Stimulated activated CD4-positive, alpha-beta T cell treated with anti-CD3 and anti-CD28 coated beads, Interleukin-15, amount 100 ng/mL, for 1 hour (primary cell): ENCODE data around the gene EMC8.
"Not testable (repeated sequence)": the region's sequence is repeated elsewhere in the genome, so short reads cannot be mapped to it uniquely, and the experiment has no call there.

Experiments
- DNase-seq, 2 donors: peaks; one replicate each; pipeline ENCODE4 v3.0.0-alpha.2; 2020; ENCODE audit warnings: low read depth in 1 of 2, low spot score in 1 of 2

EMC8 gene

GRCh38 chr16:85812811-85813700 is 13.7 kb upstream of the EMC8 start:
- DNase-seq = no peak

- no peak for DNase-seq
Measured at GRCh38 chr16:85812031-85812807, 12.9 kb upstream of the EMC8 start.

- DNase-seq = no peak
Measured at GRCh38 chr16:85810742-85811115, 11.4 kb upstream of the EMC8 start.

GRCh38 chr16:85810097-85810741 is 10.9 kb upstream of the EMC8 start:
- DNase-seq = no peak

GRCh38 chr16:85809645-85810044 is 10.3 kb upstream of the EMC8 start:
- DNase-seq = no peak

GRCh38 chr16:85808926-85809325 is 9.6 kb upstream of the EMC8 start:
- no peak for DNase-seq

- not testable (repeated sequence) for DNase-seq
Measured at GRCh38 chr16:85808104-85808503, 8.8 kb upstream of the EMC8 start.

- not testable (repeated sequence) for DNase-seq
Measured at GRCh38 chr16:85807340-85807739, 8.0 kb upstream of the EMC8 start.

- DNase-seq = no peak
Measured at GRCh38 chr16:85806539-85806938, 7.2 kb upstream of the EMC8 start.

- no peak for DNase-seq
Measured at GRCh38 chr16:85805442-85806045, 6.2 kb upstream of the EMC8 start.

- DNase-seq = no peak
Measured at GRCh38 chr16:85803570-85803969, 4.2 kb upstream of the EMC8 start.

- DNase-seq = peak in 1 of 2 donors; percentile 31
Measured at GRCh38 chr16:85800321-85800669, 951 bp upstream of the EMC8 start.

- DNase-seq = peak in 1 of 2 donors; percentile 19
Measured at GRCh38 chr16:85798901-85799496, 345 bp downstream of the EMC8 start.

GRCh38 chr16:85798283-85798776 is 1.0 kb downstream of the EMC8 start:
- no peak for DNase-seq

GRCh38 chr16:85796599-85796998 is 2.7 kb downstream of the EMC8 start:
- no peak for DNase-seq

- DNase-seq = no peak
Measured at GRCh38 chr16:85796152-85796551, 3.2 kb downstream of the EMC8 start.

GRCh38 chr16:85794696-85795095 is 4.6 kb downstream of the EMC8 start:
- DNase-seq = no peak

- no peak for DNase-seq
Measured at GRCh38 chr16:85793662-85794298, 5.6 kb downstream of the EMC8 start.

GRCh38 chr16:85789773-85790172 is 9.6 kb downstream of the EMC8 start:
- no peak for DNase-seq

- DNase-seq = no peak
Measured at GRCh38 chr16:85788819-85789218, 10.5 kb downstream of the EMC8 start.
